Peyer's patch (tissue), 4 donors: ENCODE data around the gene ACOX3.

Experiments used
- POLR2A ChIP-seq, 2 donors: fragments of 450-650 bp; IDR thresholded peaks; one replicate each; pipeline ENCODE4 v1.5.1; 2017; ENCODE audit warnings: antibody characterized with exemption in 2 of 2, mild to moderate bottlenecking in 2 of 2, moderate library complexity in 2 of 2
- TF ChIP-seq, protein P1 (sequence below), 6 experiments: fragments of 450-650 bp in 4 of 6; fragments of 200-600 bp in 2 of 6; sonication (generic) in 1 of 6; IDR thresholded peaks; one replicate each; pipeline ENCODE4 v1.5.1; 2017 to 2019; ENCODE audit warnings: antibody characterized with exemption in 6 of 6, mild to moderate bottlenecking in 3 of 6, moderate library complexity in 1 of 6

DNA sequence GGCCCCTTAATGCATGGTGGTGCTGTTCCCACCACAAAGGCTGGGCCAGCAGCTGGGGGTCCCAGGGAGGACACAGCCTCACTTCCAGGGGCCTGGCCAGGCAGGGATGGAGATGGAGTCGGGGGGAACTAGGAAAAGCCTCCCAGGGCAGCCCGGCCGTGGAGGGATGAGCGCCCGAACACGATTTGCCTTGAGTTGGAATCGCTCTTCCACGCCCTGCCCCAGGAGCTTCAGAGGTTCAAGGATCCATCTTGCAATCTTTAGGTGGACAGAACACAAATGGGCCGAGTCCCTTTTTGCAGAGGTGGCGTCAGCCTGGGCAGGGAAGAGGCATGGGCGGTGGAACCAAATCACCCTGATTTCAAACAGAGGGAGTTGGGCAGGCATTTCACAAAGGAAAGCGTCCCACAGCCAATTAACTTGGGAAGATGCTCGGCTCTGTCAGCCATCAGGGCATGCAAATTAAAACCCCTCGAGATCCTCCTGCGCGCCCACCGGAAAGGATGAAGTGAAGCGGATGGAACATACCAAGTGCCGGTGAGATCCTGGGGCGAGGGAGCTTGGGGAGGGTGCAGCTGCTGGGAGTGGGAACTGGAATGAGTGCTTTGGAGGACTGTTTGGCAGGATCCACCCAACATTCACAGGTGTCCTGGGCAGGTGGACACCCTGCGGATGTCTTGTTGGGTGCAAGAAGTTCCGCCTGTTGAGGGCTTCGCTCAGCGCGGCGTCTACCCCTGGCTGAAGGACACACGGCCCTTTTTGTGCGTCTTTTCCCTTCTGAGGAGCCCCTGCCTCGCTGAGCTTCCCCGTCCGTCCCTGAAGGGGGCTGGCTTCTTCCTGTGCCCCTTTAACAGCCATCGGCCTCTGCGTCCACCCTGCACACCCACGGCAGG, 95.2 kb downstream of the ACOX3 start:
- TF ChIP-seq, protein P1, sequence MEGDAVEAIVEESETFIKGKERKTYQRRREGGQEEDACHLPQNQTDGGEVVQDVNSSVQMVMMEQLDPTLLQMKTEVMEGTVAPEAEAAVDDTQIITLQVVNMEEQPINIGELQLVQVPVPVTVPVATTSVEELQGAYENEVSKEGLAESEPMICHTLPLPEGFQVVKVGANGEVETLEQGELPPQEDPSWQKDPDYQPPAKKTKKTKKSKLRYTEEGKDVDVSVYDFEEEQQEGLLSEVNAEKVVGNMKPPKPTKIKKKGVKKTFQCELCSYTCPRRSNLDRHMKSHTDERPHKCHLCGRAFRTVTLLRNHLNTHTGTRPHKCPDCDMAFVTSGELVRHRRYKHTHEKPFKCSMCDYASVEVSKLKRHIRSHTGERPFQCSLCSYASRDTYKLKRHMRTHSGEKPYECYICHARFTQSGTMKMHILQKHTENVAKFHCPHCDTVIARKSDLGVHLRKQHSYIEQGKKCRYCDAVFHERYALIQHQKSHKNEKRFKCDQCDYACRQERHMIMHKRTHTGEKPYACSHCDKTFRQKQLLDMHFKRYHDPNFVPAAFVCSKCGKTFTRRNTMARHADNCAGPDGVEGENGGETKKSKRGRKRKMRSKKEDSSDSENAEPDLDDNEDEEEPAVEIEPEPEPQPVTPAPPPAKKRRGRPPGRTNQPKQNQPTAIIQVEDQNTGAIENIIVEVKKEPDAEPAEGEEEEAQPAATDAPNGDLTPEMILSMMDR (IDR thresholded peaks at IDR 0.05), result no peak
- no peak for TF ChIP-seq POLR2A (IDR thresholded peaks at IDR 0.05)
